HUES48 (cell line): ENCODE data around the gene HSPH1.

Experiments
- H3K27ac ChIP-seq: one replicate; pipeline ENCODE4 v1.7.0; 2013; ENCODE audit warnings: low read depth, low read length, inconsistent platforms
- H3K27me3 ChIP-seq: 2 replicates; pipeline ENCODE4 v1.6.1; 2013; ENCODE audit warnings: mild to moderate bottlenecking, low read length; ENCODE audit not compliant: control insufficient read depth, insufficient read depth
- H3K36me3 ChIP-seq: 2 replicates; pipeline ENCODE4 v1.6.1; 2013; ENCODE audit warnings: low read length; ENCODE audit not compliant: control insufficient read depth, insufficient read depth
- H3K4me1 ChIP-seq: 2 replicates; pipeline ENCODE4 v1.6.1; 2013; ENCODE audit warnings: mild to moderate bottlenecking, low read length; ENCODE audit not compliant: control insufficient read depth, insufficient read depth
- H3K4me3 ChIP-seq: 2 replicates; pipeline ENCODE4 v1.5.1; 2013; ENCODE audit warnings: mild to moderate bottlenecking, low read depth, low read length
- H3K9ac ChIP-seq: 2 replicates; pipeline ENCODE4 v1.6.1; 2013; ENCODE audit warnings: mild to moderate bottlenecking, low read depth, low read length, moderate library complexity
- H3K9me3 ChIP-seq: 2 replicates; pipeline ENCODE4 v1.6.1; 2013; ENCODE audit warnings: low read length; ENCODE audit not compliant: control insufficient read depth, insufficient read depth

Gene HSPH1

GRCh38 chr13:31160857-31161556 lies 697 bp downstream of the HSPH1 start:
- peaks cover 22% of the 10 kb centered on the region for H3K4me1 ChIP-seq
- peaks cover 25% of the 10 kb centered on the region for H3K36me3 ChIP-seq
- peak overlapping the region; percentile 92 for H3K27ac ChIP-seq
- no peaks in the 10 kb centered on the region for H3K9me3 ChIP-seq
- no peaks in the 10 kb centered on the region for H3K27me3 ChIP-seq
- peak overlapping the region; percentile 72 for H3K9ac ChIP-seq
- H3K4me3 ChIP-seq = peak overlapping the region; percentile 99

DNA sequence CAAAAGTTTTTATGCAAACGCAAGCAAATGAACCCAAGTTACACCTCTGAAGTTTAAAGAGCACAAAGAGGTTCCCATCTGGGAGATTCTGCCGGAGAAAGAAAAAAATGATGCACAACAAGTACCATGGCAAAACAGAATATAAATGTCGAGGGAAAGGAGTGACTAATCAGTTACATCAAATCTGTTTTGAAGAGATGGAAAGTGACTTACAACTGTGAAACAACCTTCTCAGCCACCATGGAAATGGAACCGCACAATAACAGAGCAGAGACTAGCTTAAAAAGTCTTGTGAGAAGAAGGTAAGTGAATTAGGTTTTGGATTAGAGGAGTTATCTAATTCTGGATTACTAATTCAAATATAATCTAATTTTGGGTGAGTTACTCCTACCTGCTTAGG lies 2.4 kb downstream of the HSPH1 start:
- no peaks in the 10 kb centered on the region for H3K27me3 ChIP-seq
- peak overlapping the region; percentile 99; the same call in 1 of the 2 replicates for H3K4me3 ChIP-seq
- peaks cover 41% of the 10 kb centered on the region for H3K36me3 ChIP-seq
- no peaks in the 10 kb centered on the region for H3K9me3 ChIP-seq
- peaks cover 22% of the 10 kb centered on the region for H3K4me1 ChIP-seq
- H3K9ac ChIP-seq = no peak overlapping the region
- H3K27ac ChIP-seq = no peak overlapping the region

DNA sequence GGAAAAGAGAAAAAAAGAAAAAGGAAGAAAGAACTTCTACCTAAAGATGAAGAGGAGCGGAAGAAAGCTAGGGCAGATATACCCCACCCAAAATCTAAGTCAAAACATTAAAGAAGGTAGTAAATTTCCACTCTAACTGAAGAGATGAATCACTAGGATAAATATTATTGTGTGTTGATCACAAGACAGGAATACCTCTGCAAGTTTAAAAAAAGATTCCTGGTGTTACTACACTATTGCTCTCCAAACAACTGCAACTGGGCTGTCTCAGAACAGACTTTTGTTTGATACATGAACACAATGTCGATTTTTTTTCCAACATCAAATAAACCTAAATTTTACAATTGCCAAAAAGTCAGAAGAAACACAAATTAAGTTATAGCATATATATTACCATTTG lies 6.8 kb downstream of the HSPH1 start:
- Histone ChIP-seq H3K9me3 (no peaks in the 10 kb centered on the region), H3K9ac (no peak overlapping the region), H3K27me3 (no peaks in the 10 kb centered on the region), H3K4me1 (peaks cover 11% of the 10 kb centered on the region; the same call in 1 of the 2 replicates), H3K27ac (no peak overlapping the region), H3K36me3 (peaks cover 85% of the 10 kb centered on the region), H3K4me3 (no peak overlapping the region)

DNA sequence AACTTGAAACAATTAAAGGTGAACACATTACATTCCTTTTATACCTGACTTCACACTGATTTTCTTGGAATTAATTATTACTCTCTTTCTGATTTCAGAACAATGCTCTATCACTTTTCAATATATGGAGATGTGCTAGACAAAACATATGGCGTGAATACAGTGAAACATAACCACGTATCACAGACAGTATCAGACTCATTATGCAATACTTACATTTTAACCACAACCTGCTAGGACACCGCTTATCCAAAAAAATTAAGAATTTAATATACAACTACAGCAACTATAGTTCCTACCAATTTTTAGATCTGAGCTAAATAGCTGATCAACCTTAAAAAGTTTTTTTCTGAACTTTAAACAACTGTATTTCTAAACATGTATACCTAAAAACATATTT lies 9.9 kb downstream of the HSPH1 start:
- Histone ChIP-seq H3K4me1 (no peaks in the 10 kb centered on the region), H3K9me3 (no peaks in the 10 kb centered on the region), H3K36me3 (peaks cover 95% of the 10 kb centered on the region), H3K27me3 (no peaks in the 10 kb centered on the region), H3K9ac (no peak overlapping the region), H3K4me3 (no peak overlapping the region), H3K27ac (no peak overlapping the region)

DNA sequence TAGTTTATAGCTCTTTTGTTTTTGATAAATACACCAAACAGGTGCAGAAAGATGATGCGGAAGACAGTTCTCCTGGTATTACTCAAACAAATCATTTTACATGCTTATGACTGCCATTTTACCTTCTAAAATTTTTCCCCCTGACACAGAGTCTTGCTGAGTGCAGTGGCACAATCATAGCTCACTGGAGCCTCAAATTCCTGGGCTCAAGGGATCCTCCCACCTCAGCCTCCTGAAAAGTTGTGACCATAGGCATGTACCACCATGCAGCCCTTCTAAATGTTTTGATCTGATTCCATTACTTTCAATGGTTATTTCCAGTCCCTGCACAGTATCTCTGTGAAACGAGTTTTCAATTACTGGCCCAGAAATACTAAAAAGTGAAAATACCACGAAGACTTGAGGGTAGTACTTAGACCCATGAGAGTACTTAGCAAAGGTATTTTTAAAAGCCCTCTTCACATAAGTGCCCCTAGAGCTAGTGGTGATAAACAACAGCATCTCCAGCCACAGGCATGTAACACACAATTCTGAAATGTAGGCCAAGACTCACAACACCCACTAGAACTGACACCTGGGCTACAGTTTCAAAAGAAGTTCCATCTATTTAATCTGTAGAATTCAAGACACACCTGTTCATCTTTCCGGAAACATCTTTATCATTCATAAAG lies 11.3 kb downstream of the HSPH1 start:
- Histone ChIP-seq H3K36me3 (peaks cover 100% of the 10 kb centered on the region), H3K4me3 (no peak overlapping the region), H3K27ac (no peak overlapping the region), H3K27me3 (no peaks in the 10 kb centered on the region), H3K9me3 (no peaks in the 10 kb centered on the region), H3K4me1 (no peaks in the 10 kb centered on the region), H3K9ac (no peak overlapping the region)

DNA sequence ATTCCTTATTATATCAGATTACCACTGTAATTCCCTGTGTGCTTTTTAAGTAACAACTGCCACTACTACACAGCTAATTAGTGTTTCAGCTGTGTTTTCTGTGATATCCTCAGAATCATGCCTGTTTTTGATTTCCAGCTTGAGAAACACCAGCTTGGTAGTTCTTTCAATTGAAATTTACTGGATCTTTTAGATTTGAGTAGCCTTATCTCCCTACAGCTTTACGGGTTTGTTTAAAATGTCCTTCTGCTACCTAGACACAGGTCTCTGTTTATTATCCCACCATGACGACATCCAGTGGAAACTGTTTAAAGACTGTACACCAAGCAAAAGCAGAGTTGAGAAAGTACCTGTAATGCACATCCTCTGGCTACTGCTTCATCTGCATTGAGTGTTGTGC lies 12.1 kb downstream of the HSPH1 start:
- Histone ChIP-seq H3K9ac (no peak overlapping the region), H3K36me3 (peaks cover 100% of the 10 kb centered on the region), H3K27me3 (no peaks in the 10 kb centered on the region), H3K4me3 (no peak overlapping the region), H3K9me3 (no peaks in the 10 kb centered on the region), H3K27ac (no peak overlapping the region), H3K4me1 (no peaks in the 10 kb centered on the region)

- H3K9me3 ChIP-seq = no peaks in the 10 kb centered on the region
- no peak overlapping the region for H3K27ac ChIP-seq
- H3K4me3 ChIP-seq = no peak overlapping the region
- H3K4me1 ChIP-seq = no peaks in the 10 kb centered on the region
- H3K27me3 ChIP-seq = no peaks in the 10 kb centered on the region
- H3K36me3 ChIP-seq = peaks cover 100% of the 10 kb centered on the region
- no peak overlapping the region for H3K9ac ChIP-seq
Measured at GRCh38 chr13:31145417-31145816, 16.3 kb downstream of the HSPH1 start.

GRCh38 chr13:31138515-31138914 lies 23.2 kb downstream of the HSPH1 start:
- peaks cover 88% of the 10 kb centered on the region for H3K36me3 ChIP-seq
- no peak overlapping the region for H3K27ac ChIP-seq
- H3K4me3 ChIP-seq = no peak overlapping the region
- no peak overlapping the region for H3K9ac ChIP-seq
- no peaks in the 10 kb centered on the region for H3K27me3 ChIP-seq
- no peaks in the 10 kb centered on the region for H3K9me3 ChIP-seq
- no peaks in the 10 kb centered on the region for H3K4me1 ChIP-seq

DNA sequence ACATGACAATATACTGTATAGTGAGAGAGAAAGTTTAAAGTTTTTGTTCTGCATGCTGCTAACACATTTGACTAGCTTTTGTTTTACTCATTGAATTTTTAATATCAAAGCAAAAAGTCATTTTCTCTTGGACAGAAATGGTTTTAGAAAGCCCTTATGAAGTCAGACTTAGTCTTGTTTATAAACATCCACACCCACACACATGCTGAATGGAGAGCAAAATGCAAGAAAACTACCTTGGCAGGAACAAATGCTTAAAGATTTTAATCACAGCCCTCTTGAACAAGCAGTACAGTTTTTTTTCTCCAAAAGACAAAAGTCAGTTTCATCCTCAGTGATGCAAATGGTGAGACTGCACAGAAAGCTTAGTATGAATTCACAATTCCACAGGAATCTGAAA lies 25.0 kb downstream of the HSPH1 start:
- Histone ChIP-seq H3K9me3 (no peaks in the 10 kb centered on the region), H3K4me1 (no peaks in the 10 kb centered on the region), H3K9ac (no peak overlapping the region), H3K36me3 (peaks cover 70% of the 10 kb centered on the region), H3K27ac (no peak overlapping the region), H3K27me3 (no peaks in the 10 kb centered on the region), H3K4me3 (no peak overlapping the region)

GRCh38 chr13:31134039-31134711 lies 27.5 kb downstream of the HSPH1 start:
- Histone ChIP-seq H3K4me3 (no peak overlapping the region), H3K4me1 (peaks cover 4% of the 10 kb centered on the region; the same call in 1 of the 2 replicates), H3K27me3 (no peaks in the 10 kb centered on the region), H3K36me3 (peaks cover 44% of the 10 kb centered on the region), H3K9me3 (no peaks in the 10 kb centered on the region), H3K27ac (no peak overlapping the region), H3K9ac (no peak overlapping the region)

DNA sequence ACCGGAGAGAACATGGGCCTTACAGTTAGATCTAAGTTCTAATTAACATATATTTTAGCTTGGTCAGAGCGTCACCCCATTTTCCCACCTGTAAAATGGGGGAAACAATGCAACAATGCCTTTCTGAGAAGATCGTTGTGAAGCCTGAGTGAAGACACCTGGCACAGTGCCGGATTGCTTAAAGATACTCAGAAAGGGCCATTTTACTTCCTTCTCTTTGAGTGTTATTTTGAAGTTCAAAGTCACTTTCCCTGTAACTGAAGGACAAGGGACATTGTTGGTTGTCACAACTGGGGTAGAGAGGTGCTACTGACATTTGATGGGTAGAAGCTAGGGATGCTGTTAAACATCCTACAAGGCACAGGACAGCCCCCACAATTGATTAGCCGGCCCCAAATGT lies 28.1 kb downstream of the HSPH1 start:
- Histone ChIP-seq H3K9ac (no peak overlapping the region), H3K4me3 (no peak overlapping the region), H3K9me3 (no peaks in the 10 kb centered on the region), H3K27ac (no peak overlapping the region), H3K36me3 (peaks cover 39% of the 10 kb centered on the region), H3K4me1 (peaks cover 4% of the 10 kb centered on the region; the same call in 1 of the 2 replicates), H3K27me3 (no peaks in the 10 kb centered on the region)
